Activated T-helper 1 cell treated with anti-CD3 and anti-CD28 coated beads, Interleukin-12 subunit alpha, Interleukin-12 subunit beta, Interleukin-2, Interleukin-4 antibody, amounts not matched to agents 30 ng/mL and 10 ng/mL and 1 ng/mL, durations not matched to agents 14 hours and 24 hours and 36 hours (primary cell): ENCODE data around the gene ELAPOR2. TPM values are rescaled to one million over a fixed set of nuclear protein-coding genes. Genes with fewer than 3 reads are reported as not detected.

Experiments
- DNase-seq: peaks from one replicate; pipeline ENCODE4 v3.0.0; 2021; ENCODE audit warnings: low spot score
- H3K27ac Mint-ChIP-seq: one replicate; pipeline ENCODE4 v1.8.0; 2021; ENCODE audit warnings: mild to moderate bottlenecking, mixed read lengths
- H3K27me3 Mint-ChIP-seq: one replicate; pipeline ENCODE4 v1.8.0; 2022; ENCODE audit warnings: mild to moderate bottlenecking, moderate library complexity, mixed read lengths; ENCODE audit not compliant: insufficient read depth
- H3K36me3 Mint-ChIP-seq: one replicate; pipeline ENCODE4 v1.8.0; 2021; ENCODE audit warnings: low read depth, mixed read lengths
- H3K4me1 Mint-ChIP-seq: one replicate; pipeline ENCODE4 v1.8.0; 2021; ENCODE audit warnings: low read depth, mixed read lengths
- H3K4me3 Mint-ChIP-seq: one replicate; pipeline ENCODE4 v1.8.0; 2021; ENCODE audit warnings: mild to moderate bottlenecking, moderate library complexity, mixed read lengths
- H3K9me3 Mint-ChIP-seq: one replicate; pipeline ENCODE4 v1.8.0; 2021; ENCODE audit warnings: mixed read lengths
- intact Hi-C: fragments of 100-400 bp; cut with micrococcal nuclease; formaldehyde crosslinking; loops from one replicate; pipeline ENCODE4 v1.15.1; 2024
- total RNA-seq: library from RNA; stranded (reverse); gene quantifications from 2 replicates; pipeline ENCODE4 v1.2.3, GENCODE V29; 2022

ELAPOR2 gene
- total RNA-seq, 1 donor from 2014 or later, result 2.3 TPM

DNA sequence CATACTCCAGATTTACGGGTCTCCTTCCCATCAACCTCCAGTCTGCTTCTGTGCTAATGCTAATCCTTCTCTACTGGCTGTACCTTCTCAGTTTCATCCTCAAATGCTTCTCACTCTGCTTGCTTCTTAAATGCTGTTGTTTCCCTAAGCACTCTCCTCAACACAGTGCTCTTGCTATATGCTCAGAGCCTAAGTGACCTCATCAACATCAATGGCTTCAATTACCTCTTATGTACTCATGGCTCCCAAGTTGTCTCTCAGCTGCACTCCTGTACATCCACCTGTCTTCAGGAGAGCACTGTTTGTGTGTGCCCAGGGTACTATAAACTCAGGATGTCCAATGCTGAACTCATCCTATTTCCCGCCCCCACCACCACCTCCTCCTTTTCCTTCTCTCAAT lies 22.5 kb downstream of the ELAPOR2 start:
- H3K27ac Mint-ChIP-seq, result no peak overlapping the region
- no peaks in the 10 kb centered on the region for H3K9me3 Mint-ChIP-seq
- no peaks in the 10 kb centered on the region for H3K27me3 Mint-ChIP-seq
- H3K4me3 Mint-ChIP-seq, result no peak overlapping the region
- no peaks in the 10 kb centered on the region for H3K4me1 Mint-ChIP-seq
- H3K36me3 Mint-ChIP-seq, result no peaks in the 10 kb centered on the region
- no peak for DNase-seq
- intact Hi-C loops, result no loop called here

DNA sequence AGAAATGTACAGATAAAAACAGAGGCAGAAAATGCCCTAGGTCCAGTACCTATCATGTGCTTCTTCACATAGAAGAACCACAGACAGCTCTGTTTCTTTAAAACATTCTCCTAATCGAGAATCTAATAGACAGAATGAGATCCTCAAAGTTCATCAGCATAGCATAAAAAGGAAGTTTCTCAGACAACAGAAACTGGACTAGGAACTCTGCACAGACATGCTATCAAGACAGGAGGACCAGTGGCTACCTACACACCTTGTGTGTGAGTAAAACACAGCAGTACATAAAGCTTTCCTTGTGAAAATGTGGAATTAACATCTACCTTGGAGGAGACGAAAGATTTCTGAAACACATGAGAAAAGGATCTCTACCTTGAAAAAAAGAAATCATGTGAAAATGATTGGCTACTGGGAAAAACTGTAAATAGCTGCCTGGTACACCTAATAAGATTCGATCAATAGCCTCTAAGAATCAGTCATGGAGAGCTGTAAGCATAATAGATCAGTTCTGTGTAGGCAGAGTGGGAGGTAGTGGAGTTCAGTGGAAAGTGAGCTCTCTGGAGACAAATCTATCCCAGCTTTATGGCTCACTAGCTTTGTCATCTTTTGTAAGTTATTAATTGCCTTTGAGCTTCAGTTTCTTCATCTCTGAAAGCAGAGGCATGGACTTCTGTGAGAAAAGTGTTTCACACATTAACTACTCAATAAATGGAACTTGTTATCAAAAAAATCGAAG lies 26.7 kb downstream of the ELAPOR2 start:
- intact Hi-C loops, result no loop called here
- H3K4me1 Mint-ChIP-seq, result no peaks in the 10 kb centered on the region
- H3K36me3 Mint-ChIP-seq, result no peaks in the 10 kb centered on the region
- no peaks in the 10 kb centered on the region for H3K27me3 Mint-ChIP-seq
- H3K27ac Mint-ChIP-seq, result no peak overlapping the region
- DNase-seq, result no peak
- no peaks in the 10 kb centered on the region for H3K9me3 Mint-ChIP-seq
- H3K4me3 Mint-ChIP-seq, result no peak overlapping the region

DNA sequence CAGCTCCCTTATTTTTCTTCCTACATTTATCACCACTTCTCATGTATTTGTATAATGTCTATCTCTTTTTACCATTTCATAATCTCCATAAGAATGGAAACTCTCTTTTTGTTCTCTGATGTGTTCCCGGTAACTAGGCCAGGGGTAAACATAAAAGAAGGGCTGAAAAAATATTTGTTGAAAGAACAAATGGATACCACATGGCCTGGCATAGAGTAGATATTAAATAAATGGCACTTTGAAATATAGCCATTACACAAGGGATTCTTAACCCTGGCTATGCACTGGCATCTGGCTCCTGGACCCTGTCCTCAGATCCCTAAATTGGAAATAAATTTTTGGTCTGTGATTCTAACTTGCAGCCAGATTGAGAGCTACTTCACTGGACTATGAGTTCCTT lies 30.4 kb downstream of the ELAPOR2 start:
- Mint-ChIP-seq H3K36me3 (no peaks in the 10 kb centered on the region), H3K4me1 (no peaks in the 10 kb centered on the region), H3K27ac (no peak overlapping the region), H3K27me3 (no peaks in the 10 kb centered on the region), H3K9me3 (no peaks in the 10 kb centered on the region), H3K4me3 (no peak overlapping the region)
- intact Hi-C loops, result no loop called here
- no peak for DNase-seq

DNA sequence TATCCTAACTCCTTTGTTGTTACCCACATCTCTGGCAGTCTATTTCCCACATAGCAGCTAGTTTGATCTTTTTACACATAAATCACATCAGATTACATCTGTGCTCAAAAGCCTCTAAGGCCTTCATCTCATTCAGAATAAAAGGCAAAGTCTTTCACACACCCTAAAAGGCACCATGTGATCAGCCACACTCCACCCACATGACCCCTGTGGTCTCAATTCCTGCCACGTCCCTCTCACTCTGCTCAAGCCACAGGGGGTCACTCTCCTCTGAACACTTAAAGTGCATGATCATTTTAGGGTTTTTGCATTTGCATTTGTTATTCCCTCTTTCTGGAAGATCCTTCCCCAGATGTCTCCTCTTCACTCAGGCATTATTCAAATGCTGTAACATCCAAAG lies 30.8 kb downstream of the ELAPOR2 start:
- H3K27ac Mint-ChIP-seq, result no peak overlapping the region
- DNase-seq, result no peak
- no peak overlapping the region for H3K4me3 Mint-ChIP-seq
- H3K4me1 Mint-ChIP-seq, result no peaks in the 10 kb centered on the region
- no peaks in the 10 kb centered on the region for H3K9me3 Mint-ChIP-seq
- no peaks in the 10 kb centered on the region for H3K27me3 Mint-ChIP-seq
- H3K36me3 Mint-ChIP-seq, result no peaks in the 10 kb centered on the region
- intact Hi-C loops, result no loop called here

DNA sequence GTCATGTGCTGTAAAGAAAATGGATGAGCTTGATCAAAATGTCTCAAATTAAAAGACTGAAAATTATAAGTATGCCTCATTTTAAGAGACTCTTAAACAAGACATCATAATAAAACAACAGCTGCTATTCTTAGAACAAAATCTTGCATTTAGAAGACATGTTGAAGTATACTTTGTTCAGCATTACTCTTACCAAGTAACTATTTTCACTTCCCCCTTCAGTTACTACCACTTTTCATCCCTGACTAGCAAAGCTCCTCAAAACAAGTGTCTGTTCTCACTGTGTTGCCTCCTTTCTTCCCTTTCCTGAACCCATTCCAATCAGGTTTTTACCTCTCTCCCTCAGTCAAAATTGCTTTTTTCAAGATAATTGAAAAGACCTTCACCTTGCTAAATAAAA lies 31.6 kb downstream of the ELAPOR2 start:
- Mint-ChIP-seq H3K36me3 (no peaks in the 10 kb centered on the region), H3K4me1 (no peaks in the 10 kb centered on the region), H3K4me3 (no peak overlapping the region), H3K9me3 (no peaks in the 10 kb centered on the region), H3K27me3 (no peaks in the 10 kb centered on the region), H3K27ac (no peak overlapping the region)
- intact Hi-C loops, result no loop called here
- no peak for DNase-seq

DNA sequence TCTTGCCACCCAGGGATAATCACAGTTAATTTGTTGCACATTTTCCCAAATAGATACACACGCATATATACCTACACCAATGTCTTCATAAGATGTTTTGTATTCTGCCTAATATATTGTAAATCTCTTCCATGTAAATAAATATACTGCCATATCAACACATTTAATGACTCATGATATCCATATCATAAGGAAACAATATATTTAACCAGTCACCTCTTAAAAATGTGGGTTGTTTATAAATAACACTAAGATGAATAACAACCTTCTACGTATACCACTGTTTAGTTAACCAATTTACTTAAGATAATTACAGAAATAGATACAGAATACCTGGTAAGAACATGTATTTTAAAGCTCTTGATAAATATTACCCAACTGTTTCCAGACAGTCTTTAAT lies 38.2 kb downstream of the ELAPOR2 start:
- Mint-ChIP-seq H3K27me3 (peaks cover 3% of the 10 kb centered on the region), H3K9me3 (no peaks in the 10 kb centered on the region), H3K4me3 (no peak overlapping the region), H3K36me3 (no peaks in the 10 kb centered on the region), H3K27ac (no peak overlapping the region), H3K4me1 (no peaks in the 10 kb centered on the region)
- no peak for DNase-seq
- intact Hi-C loops, result no loop called here

DNA sequence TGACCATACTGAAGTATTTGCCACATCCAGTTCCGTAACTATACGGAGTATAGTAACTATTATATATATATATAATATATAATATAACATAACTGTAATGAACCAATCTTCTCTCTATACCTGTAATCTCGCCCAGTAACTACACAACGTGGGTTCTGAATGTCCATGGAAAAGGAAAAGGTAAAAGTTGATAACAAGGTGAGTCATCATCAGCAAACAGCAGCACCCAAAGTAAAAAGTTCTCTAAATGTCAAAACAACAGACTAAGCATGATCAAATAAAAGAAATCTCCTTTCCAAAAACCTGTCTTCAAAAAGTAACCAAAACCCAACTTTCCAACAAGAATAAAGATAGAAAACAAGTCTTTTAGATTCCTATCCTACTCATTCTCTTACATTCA lies 42.8 kb downstream of the ELAPOR2 start:
- Mint-ChIP-seq H3K27me3 (peaks cover 5% of the 10 kb centered on the region), H3K36me3 (no peaks in the 10 kb centered on the region), H3K9me3 (no peaks in the 10 kb centered on the region), H3K4me3 (no peak overlapping the region), H3K4me1 (no peaks in the 10 kb centered on the region), H3K27ac (no peak overlapping the region)
- intact Hi-C loops, result no loop called here
- no peak for DNase-seq

DNA sequence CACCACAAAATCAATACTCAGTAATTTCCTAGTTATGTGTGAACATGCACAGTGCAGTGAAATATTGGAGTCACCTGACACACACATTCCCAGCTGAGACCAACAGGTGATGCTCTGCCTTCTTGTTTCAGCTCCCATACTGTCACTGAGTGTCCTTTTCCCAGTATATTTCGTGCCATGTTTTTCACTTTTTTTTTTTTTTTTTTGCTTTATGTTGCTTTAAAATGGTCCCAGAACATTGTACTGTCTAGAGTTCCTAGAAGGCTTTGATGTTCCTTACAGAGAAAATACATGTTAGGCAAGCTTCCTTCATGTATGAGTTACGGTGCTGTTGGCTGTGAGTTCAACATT lies 45.6 kb downstream of the ELAPOR2 start:
- no peaks in the 10 kb centered on the region for H3K36me3 Mint-ChIP-seq
- no peaks in the 10 kb centered on the region for H3K9me3 Mint-ChIP-seq
- no peaks in the 10 kb centered on the region for H3K4me1 Mint-ChIP-seq
- H3K4me3 Mint-ChIP-seq, result no peak overlapping the region
- no peak overlapping the region for H3K27ac Mint-ChIP-seq
- peaks cover 7% of the 10 kb centered on the region for H3K27me3 Mint-ChIP-seq
- intact Hi-C loops, result no loop called here
- DNase-seq, result no peak

DNA sequence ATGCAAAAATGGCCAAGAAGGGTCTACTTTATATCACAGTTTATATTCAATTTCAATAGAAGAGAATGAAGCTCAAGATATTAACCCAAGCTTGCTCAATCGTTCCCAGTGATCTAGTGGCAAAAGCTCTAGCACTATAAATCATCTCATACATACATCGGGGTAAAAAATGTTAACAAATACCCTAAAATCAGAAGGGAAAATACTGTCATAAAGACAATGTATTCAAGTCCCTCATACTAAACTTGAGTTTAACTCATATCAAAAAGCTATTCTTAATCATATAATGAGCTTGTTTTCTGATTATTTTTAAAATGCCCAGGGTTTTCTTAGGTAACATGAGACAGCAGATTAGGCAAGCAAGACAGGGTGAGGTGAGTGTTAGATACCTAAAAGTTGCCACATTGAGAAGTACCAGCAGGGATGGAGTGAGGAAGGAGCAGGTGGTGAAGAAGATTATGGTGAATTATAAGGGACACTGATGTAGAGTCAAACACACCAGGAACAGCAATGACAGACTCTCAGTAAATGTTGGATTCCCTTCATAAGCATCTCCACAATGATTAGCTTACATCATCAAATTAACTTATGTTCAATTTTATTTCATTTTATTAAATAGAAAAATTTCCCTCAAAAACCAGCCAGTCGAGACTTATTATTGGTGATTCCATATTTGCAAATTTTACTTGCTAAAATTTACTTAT lies 46.2 kb downstream of the ELAPOR2 start:
- H3K4me1 Mint-ChIP-seq, result no peaks in the 10 kb centered on the region
- no peak overlapping the region for H3K4me3 Mint-ChIP-seq
- no peak overlapping the region for H3K27ac Mint-ChIP-seq
- no peaks in the 10 kb centered on the region for H3K9me3 Mint-ChIP-seq
- no peak for DNase-seq
- H3K36me3 Mint-ChIP-seq, result no peaks in the 10 kb centered on the region
- intact Hi-C loops, result no loop called here
- peaks cover 8% of the 10 kb centered on the region for H3K27me3 Mint-ChIP-seq

Other genes starting within 250 kb of the ELAPOR2 start
- 103 and 116 TPM in 2 replicates for gene DMTF1, start 92.8 kb upstream of the ELAPOR2 start, total RNA-seq
- gene TMEM243, start 160.1 kb upstream of the ELAPOR2 start, total RNA-seq, result 49.2 and 50.5 TPM in 2 replicates